ENCODE data around the gene FAM174C.

- TF ChIP-seq POLR2A (IDR thresholded peaks at IDR 0.05) (no peak), CTCF (IDR thresholded peaks at IDR 0.05) (no peak)
Observed at GRCh38 chr19:1232652-1233072, 42.7 kb upstream of the FAM174C start.

Data from vagina (tissue), 2 donors.